HG03571 (cell line): Measurements from ENCODE around the gene KRT4.

Source experiments
- ATAC-seq: cut with Tn5 transposase; IDR thresholded peaks from one replicate; pipeline ENCODE4 v1.9.1; 2021; ENCODE audit not compliant: unreplicated experiment

KRT4 gene

DNA sequence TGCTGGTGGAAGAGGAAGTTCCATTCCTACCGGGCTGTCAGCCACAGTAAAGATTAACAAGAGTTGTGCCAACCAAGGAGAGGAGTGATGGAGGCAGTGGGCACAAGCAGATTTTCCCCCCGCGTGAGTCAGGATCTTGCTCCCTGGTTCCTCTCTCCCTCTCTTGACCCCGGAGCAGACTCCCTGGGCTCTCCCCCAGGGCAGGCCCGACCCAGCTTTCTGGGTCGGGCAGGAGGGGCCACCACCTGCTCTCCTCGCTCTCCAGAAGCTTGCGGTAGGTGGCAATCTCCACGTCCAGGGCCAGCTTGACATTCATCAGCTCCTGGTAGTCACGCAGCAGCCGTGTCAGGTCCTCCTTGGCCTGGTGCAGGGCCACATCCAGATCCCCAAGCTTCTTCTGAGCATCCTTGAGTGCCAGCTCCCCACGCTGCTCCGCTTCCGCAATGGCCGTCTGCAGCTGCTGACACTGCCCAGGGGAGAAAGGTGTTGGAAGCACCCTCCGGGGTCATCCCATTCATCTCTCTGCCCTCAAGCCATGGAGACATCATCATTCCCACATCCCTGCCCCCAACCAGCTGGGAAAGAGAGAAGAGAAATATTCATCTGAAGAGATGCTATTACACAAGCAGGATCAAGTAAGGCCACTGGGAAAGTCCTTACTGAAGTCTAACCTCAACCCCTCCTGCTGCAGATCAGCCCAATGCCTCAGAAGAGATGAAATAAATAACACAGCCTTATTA is 9.0 kb upstream of the KRT4 start:
- ATAC-seq, result no peak

DNA sequence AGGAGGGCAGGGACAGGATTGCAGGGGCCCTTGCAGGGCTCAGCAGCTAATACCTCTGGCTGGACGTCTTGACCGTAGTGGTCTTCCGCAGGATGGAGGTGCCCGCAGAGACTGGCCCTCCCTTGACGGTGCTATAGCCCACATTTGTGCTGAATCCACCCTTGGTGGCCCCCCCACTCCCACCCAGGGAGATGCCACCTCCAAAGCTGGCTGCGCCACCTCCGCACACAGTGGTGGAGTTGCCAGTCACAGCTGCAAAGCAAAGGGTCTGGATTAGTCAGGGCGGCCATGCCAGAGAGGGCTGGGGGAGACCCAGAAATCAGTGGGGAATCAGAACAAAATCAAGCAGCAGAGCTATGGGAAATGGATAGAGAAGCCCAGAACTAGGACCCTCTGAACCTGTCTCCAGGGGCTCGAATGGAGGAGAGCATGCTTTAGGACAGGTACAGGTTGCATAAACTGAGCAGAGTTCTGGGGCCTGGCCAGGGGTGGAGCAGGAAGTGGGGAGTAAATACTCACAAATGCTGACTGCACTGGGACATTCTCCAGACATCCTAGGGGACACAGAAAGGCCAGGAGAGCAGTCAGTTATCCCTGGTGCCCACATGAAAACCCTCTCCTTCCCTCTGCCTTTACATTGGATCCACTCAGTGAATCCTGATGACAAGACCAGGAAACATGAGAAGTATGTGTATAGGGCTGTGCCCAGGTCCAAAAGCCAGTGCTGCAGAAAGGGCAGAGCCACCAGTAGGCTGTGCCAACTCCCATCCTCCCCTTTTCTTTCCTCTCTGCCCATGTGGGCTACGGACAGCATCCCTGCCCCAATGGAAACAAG is 8.1 kb upstream of the KRT4 start:
- ATAC-seq, result no peak

DNA sequence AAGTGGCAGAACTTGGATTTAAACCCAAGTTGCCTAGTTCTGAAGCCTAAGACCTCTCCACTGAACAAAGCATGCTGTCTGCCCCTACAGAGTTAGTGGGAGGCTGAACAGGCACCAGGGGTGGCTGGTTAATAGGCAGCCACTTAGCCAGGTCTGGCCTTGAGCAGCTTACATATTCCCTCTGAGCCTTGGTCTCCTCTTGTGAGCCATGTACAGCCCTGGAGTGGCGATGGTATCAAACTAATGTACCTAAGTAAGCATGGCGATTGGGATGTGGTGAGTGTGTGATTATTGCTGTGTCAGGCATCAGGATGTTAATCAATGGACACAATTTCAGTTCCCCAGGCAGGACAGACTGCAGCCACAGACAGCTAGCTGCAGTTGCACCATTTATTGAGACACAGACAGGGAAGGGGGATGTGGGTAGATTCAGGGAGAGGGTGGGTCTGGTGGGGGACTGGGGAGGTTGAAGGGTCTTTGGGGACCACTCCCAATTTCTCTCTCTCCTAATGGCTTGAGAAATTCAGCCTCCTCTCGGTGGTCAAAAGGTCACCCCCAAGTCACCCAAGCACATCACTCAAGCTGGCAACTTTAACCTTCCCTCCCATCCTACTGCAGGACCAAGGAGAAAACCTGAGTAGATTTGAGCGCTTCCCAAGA is 7.3 kb upstream of the KRT4 start:
- no peak for ATAC-seq

DNA sequence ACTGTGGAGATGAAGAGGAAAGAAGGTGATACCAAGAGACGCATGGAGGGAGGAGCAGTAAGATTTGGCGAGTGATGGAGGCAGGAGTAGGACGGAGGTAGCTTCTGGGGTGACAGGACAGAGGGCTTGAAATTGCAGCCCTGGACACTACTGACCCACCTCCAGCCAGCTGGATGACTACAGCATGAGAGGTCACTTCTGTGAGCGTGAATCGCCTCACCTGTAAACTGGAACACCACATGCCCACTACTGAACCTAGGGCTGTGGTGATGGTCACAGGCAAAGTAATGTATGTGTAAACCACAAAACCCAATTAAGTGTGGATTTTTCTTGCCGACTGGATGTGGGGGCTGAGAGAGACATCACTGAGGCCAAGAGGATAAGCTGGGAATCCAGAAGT is 6.6 kb upstream of the KRT4 start:
- no peak for ATAC-seq

DNA sequence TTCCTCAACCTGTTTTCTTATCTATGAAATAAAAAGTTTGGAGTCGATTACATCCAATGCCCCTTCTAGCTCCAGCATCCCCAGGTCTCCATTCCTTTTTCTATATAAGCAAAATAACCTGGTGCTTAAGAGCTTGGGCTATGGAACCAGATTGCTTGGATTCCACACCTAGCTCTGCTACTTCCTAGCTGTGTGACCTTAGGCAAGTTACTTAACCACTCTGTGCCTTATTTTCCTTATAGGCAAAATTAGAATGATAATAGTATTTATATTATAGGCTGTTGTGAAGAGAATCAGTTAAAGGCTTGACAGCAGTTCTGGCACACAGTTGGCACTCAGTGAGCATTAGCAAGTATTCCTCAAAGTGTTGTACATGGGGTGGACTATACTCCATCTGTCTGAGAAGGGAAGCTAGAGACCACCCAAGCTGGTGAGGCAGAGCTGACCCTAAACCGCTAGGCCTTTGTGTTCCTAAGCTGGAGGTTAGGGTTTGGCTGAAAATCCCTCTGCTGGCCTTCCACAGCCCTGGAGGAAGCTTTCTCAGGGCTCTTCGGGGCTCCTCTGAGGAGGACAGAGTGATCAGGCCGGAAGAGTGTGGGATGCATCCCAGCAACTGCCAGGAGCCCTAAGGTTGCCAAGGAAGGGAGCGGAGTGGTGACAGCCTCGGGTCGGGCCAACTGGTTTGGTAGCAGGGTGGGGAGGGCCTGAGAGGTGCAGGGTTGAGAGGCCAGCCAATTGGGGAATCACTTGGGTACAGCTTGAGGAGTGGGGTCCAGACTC is 6.0 kb upstream of the KRT4 start:
- no peak for ATAC-seq

DNA sequence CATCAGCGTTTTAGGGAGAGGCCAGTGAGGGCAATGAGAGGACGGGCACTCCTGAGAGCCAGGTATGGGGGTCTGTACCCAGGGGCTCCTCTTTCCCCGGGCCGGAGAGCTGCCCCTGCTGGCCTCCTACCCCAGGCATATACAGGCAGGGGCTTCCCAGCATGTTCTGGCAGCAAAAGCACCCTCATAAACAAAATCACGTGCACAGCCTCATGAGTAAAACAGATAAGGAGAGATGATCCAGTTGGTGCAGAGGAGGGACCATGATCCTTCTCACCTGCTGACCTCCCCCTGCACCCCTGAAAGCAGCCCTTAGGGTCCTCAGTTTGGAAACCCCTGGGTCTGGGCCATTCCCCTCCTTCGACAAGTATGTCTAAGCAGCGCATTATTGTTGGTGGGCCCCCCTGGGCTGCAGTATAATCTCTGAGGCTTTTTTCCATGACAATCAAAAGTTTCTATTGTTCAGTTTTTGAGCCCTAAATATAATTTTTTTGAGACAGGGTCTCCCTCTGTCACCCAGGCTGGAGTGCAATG is 5.0 kb upstream of the KRT4 start:
- ATAC-seq, result no peak

DNA sequence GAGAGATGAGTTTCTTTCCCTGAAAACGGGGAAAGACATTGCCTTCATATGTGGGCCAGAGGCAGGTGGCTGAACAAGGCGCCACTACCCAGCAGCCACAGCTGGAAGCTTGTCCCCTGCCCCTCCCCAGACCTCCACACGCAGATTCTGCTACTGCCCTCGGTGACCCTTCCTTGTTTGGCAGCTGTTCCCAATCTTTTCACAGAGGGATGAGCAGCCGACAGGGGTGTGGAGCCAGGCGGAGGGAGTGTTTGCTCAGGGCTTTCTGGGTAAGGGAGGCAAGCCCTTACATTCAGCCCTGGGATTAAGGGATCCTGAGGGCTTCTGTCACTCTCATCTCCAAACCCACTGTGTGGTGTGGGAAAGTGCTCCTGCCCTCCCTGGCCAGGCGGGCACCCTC is 4.5 kb upstream of the KRT4 start:
- no peak for ATAC-seq

DNA sequence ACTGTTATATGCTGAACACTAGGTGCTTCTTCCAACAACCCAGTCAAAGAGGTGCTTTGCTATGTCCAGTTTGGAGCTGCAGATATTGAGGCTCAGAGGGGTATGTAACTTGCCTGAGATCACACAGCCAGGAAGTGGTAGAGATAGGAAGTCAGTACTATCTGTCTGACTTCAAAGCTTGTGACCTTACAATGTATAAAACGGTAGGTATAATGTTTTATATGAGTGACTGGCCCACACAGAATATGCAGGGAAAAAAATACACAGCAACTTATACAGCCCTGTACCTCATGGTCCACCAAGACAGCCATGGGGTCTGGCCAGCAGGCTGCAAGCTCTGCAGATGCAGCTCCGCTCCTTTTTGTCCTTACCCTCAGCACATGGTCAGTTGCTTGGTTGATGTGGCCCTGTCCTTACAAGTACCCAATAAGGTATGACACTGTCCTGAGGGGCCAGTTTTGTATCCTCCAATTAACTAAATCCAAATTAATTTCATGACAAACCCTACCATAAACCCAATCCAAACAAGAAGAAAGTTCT is 3.9 kb upstream of the KRT4 start:
- ATAC-seq, result no peak

DNA sequence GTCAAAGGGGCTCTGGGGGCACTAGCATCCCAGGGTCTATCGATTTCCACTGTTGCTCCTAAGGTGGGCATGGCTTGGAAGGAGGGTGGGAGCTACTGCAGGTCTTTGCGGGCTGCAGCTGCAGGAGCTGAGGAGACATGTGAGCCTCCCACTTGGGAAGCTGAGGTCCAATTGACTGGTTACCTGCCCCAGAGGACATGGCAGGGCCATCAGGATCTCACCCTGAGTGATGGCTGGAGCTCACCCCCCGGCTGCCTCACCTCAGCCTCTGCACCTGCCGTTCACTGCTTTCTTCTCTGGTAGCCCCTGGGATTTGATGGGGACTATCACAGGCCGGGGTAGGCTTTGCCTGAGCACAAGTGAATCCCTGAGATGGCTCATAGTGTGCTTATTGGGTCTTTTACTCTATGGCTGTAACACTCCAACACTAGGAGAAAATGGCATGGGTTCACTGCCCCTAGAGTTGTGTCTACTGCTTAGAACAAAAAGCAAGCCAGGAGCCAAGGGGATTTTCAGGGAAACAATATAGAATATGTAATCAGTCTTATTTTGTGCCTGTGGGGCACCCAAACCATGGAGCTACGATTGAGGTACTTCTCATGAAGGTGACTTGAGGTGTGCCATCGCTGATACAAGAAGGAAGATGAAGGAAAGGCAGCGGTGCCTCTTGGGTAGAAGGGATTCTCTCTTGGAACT is 3.2 kb upstream of the KRT4 start:
- ATAC-seq, result no peak

DNA sequence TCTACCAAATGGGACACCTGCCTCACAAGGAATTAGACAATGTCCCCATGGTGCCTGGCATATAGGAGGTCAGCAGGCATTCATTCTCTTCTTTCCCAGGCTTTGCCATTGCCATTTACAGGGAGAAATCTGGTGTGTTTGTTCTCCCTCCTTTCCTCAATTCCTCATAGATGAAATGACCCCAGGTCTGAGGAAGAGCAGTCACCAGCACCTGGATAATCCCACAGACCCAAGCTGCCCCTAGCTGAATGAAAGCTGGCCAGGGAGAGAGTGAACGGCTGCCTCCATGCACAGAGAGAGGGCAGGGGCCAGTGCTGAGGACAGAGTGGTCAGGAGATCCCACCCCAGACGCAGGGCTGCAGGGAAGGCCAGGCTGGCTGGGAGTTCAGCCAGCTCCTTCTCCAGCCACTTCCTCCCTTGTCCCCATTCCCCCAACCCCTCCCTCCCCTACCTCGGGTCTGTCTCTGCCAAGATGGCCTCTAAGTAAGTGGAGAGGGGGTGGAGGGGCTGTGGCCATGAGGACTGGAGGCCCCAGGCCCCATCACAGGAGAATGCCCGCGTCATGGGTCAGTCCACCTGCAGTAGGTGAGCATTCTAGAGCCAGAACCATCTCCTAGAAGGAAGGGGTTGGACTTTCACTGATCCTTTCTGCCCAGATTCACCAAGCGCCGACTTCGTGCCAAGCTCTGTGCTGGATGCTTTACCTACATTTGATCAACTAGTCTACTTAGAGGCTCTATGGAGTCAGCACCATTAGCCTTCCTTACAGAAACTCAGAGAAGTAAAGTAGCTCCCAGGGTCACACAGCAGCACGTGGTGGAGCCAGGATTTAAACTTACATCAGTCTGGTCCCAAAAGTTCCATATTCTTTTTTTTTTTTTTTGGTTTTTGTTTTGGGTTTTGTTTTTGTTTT is 2.0 kb upstream of the KRT4 start:
- no peak for ATAC-seq

DNA sequence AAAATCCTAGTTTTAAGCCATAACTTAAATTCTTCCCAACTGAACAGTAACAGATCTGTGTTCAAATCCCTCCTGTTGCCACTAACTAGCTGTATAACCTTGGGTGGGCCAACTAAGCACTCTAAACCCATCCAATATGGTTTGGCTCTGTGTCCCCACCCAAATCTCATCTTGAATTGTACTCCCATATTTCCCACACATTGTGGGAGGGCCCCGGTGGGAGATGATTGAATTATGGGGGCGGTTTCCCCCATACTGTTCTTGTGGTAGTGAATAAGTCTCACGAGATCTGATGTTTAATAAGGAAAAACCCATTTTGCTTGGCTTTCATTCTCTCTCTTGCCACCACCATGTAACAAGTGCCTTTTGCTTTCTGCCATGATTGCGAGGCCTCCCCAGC is 1.2 kb upstream of the KRT4 start:
- no peak for ATAC-seq

DNA sequence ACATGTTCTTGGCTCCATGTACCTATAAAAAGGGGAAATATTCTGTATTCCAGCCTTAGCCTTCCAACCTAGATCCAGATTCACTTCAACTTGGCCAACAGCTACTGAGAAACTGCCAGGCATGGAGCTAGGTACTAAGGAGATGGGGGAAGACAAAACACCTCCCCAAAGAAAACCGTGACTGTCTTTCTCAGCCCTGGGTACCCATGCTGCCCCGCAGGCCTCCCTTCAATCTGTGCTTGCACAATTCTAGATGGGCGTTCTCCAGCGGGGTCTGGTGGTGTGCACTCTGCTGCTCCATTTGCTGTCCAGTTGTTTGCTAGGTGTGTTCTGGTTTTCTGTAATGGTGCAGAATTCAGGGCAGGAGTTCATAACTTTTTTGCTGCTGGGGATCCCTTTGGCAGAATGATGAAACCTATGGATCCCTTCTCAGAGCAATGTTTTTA is 817 bp upstream of the KRT4 start:
- ATAC-seq, result no peak

DNA sequence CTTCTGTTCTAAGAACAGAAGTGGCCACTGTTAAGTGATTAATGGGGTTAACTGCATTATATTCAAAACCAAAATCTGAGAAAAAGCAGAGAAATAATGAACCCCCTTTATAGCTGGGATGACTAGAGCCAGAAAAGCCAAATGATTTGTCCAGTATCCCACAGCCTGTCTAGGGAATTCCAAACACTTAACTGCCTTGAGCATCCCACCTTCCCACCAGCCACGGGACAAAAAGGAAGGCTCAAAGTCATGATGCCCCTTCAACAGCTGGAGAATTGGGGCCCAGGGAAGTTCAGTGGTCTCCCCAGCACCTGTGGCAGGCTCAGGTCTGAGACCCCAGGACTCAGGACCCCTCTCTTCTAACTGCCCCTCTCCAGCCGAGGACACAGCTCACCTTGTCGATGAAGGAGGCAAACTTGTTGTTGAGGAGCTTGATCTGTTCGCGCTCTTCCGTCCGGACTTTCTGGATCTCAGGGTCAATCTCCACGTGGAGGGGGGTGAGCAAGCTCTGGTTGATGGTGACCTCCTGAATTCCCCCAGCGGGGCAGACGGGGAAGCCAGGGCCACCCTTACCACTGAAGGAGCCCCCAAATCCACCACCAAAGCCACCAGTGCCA is 605 bp downstream of the KRT4 start:
- no peak for ATAC-seq

DNA sequence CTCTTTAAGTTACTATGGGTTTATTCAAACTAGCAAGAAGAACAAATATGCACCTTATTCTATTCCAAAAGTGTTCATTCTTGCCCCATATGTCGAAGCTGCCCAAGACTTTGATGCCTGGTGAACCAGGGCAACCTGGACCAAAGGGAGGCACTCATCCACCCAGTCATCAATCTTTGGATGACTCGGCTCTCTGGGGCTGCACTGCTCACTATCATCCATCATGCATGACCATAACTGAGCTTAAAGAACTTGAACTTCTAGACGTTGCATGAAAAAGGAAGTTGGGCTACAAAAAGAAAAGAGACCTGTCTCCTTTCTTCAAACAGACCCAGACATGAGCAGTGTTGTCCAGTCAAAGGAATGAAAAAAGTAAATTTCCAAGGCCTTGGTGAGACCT is 1.2 kb downstream of the KRT4 start:
- no peak for ATAC-seq

DNA sequence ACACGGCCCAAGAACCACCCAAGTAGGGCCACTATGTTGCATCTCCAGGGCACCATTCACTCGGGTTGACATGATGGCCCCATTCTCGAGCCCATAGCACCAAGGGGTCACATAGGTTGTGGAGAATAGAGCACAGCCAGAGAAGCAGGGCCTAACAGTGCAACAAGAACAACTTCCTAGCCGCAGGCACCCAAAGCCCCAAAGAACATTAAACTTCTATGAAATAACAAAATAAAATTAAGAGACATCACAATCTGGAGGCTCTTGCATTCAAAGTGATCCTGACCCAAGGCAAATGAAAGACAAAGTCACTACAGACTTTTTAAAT is 1.9 kb downstream of the KRT4 start:
- ATAC-seq, result no peak

DNA sequence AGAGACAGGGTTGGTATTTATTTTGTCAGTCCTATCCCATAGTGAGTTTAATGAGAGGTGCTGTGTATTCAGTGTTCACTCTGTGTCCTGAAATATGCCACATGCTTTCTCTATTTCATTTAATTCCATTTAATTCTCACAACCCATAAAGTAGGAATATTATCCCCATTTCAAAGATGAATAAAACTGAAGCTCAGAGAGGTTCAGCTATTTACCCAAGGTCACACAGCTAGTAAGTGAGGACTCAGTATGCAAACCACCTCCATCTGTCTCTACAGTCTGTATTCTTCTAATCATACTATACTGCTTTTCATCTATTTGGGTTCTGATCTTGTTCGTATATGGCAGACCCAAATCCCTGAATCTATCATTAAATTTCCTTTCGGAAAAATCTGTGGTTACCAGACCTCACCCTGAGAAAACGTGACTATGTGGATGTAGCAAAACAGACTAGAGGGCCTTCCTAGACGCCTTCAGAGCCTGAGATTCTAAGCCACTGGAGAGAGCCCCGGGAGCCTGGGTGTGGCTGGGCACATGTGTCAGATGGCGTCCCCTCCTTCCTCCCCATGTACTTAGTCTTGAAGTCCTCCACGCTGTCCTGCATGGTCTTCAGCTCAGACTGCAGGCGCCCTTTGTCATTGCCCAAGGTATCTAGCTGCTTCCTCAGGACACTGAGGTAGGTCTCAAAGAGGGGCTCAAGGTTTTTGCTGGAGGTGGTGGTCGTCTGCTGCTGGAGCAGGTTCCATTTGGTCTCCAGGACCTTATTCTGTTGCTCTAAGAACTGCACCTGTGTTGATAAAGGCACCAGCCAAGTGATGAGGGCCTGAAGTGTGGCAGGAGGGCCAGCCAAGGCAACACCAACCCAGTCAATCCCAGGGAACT is 2.5 kb downstream of the KRT4 start:
- ATAC-seq, result no peak

DNA sequence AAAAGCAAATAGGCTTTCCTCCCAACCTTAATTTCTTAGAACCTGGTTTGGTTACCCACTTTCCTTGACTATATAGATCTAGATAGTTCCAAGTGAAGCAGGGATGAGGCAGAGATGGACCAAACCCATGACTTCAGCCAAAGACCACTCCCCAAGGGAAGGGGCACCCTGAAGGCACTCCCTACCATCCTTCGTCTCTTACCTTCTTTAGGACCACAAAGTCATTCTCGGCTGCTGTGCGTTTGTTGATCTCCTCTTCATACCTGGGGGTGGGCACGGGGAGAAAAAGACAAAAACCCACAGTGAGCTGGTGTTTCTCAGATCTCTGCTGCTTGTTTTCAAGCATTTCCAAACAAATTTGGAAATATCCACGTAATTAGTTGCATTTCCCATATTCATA is 3.4 kb downstream of the KRT4 start:
- no peak for ATAC-seq

DNA sequence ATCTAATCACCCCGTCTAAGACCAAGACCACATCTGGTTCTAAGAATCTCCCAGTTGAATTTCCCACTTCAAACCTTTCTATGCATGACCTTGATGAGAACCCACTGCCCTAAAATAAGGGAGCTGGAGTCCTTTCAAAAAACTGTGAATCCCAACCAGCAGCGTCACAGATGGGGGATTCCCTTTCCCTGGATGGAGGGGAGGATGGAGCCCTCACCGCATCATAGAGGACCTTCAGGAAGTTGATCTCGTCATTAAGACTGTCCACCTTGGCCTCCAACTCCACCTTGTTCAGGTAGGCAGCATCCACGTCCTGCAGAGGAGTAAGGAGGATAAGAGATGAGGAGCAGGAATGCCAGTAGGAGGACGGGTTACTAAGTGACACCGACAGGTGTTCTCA is 4.8 kb downstream of the KRT4 start:
- no peak for ATAC-seq
